Muscle layer of colon (tissue), 2 donors: Measurements from ENCODE around the gene RAD51B.

Experiments used
- H3K27ac ChIP-seq: one replicate; pipeline ENCODE4 v1.7.0; 2013; ENCODE audit warnings: low read depth, mild to moderate bottlenecking, low read length, moderate library complexity
- H3K27me3 ChIP-seq, 2 donors: one replicate each; pipeline ENCODE4 v1.7.0; 2013; ENCODE audit warnings: low read length in 2 of 2, mild to moderate bottlenecking in 2 of 2; ENCODE audit not compliant: insufficient read depth in 2 of 2, control insufficient read depth in 1 of 2
- H3K36me3 ChIP-seq: one replicate; pipeline ENCODE4 v1.7.0; 2013; ENCODE audit warnings: mild to moderate bottlenecking, low read length; ENCODE audit not compliant: insufficient read depth
- H3K4me1 ChIP-seq: one replicate; pipeline ENCODE4 v1.7.0; 2013; ENCODE audit warnings: mild to moderate bottlenecking, low read length; ENCODE audit not compliant: insufficient read depth
- H3K4me3 ChIP-seq, 2 donors: one replicate each; pipeline ENCODE4 v1.7.0; 2013; ENCODE audit warnings: low read length in 2 of 2, low read depth in 1 of 2, mild to moderate bottlenecking in 1 of 2, moderate library complexity in 1 of 2
- H3K9ac ChIP-seq: one replicate; pipeline ENCODE4 v1.7.0; 2013; ENCODE audit warnings: low read length
- H3K9me3 ChIP-seq: one replicate; pipeline ENCODE4 v1.7.0; 2013; ENCODE audit warnings: mild to moderate bottlenecking, low read length
- donor health status: abdominal sarcoma.
- donor health status: Adenocarcinoma of cecum.

Gene RAD51B

GRCh38 chr14:68236582-68237458 is 417.2 kb downstream of the RAD51B start:
- no peak overlapping the region for H3K9ac ChIP-seq
- H3K27me3 ChIP-seq = no peaks in the 10 kb centered on the region
- peaks cover 79% of the 10 kb centered on the region for H3K4me1 ChIP-seq
- H3K4me3 ChIP-seq = no peak overlapping the region
- H3K27ac ChIP-seq = peak overlapping the region; percentile 75
- H3K9me3 ChIP-seq = no peaks in the 10 kb centered on the region
- no peaks in the 10 kb centered on the region for H3K36me3 ChIP-seq

DNA sequence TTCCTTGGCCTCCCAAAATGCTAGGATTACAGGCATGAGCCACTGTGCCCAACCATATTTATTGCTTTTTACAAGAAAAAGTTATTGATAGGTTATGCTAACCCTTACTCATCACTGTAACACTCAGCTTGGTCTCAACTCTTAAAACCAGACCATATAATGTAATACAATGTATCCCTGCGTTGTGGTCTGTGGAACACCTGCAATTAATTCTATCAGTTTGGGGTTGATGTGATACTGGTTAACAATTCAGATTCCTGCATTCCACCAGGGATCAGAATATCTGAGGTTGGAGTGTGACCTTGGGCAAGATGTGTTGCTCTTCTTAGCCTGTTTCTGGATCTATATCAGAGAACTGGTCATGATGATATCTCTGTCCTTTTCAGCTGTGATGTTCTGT is 419.0 kb downstream of the RAD51B start:
- peaks cover 77% of the 10 kb centered on the region for H3K4me1 ChIP-seq
- H3K9me3 ChIP-seq = no peaks in the 10 kb centered on the region
- peak overlapping the region; percentile 89 for H3K27ac ChIP-seq
- H3K4me3 ChIP-seq = no peak overlapping the region
- no peaks in the 10 kb centered on the region for H3K27me3 ChIP-seq
- no peak overlapping the region for H3K9ac ChIP-seq
- no peaks in the 10 kb centered on the region for H3K36me3 ChIP-seq

DNA sequence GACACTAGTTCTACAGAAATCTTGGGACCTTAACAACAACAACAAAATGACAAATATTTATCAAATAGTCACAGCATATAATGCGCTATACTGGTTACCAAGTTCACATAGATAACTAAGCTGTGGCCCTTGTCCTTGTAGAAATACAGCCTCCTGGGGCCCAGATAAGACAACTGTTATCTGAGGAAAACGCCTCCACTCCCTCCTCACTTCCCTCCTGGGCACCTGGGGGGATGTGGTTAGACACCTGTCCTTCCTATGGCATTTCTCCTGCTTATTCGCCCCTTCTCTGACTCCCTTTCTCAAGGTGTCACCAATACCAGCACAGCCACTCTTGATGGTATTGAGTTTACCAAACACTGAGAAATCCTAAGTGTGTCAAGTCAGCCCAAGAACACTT is 419.4 kb downstream of the RAD51B start:
- peaks cover 77% of the 10 kb centered on the region for H3K4me1 ChIP-seq
- H3K4me3 ChIP-seq = no peak overlapping the region
- no peak overlapping the region for H3K9ac ChIP-seq
- no peaks in the 10 kb centered on the region for H3K36me3 ChIP-seq
- peak overlapping the region; percentile 89 for H3K27ac ChIP-seq
- no peaks in the 10 kb centered on the region for H3K9me3 ChIP-seq
- H3K27me3 ChIP-seq = no peaks in the 10 kb centered on the region

- Histone ChIP-seq H3K27ac (peak overlapping the region; percentile 89), H3K36me3 (no peaks in the 10 kb centered on the region), H3K4me3 (no peak overlapping the region), H3K4me1 (peaks cover 84% of the 10 kb centered on the region), H3K9me3 (no peaks in the 10 kb centered on the region), H3K9ac (peak overlapping the region; percentile 9), H3K27me3 (no peaks in the 10 kb centered on the region)
Observed at GRCh38 chr14:68239988-68240771, 420.6 kb downstream of the RAD51B start.

- H3K27ac ChIP-seq = peak overlapping the region; percentile 28
- no peak overlapping the region for H3K4me3 ChIP-seq
- peaks cover 93% of the 10 kb centered on the region for H3K4me1 ChIP-seq
- no peaks in the 10 kb centered on the region for H3K9me3 ChIP-seq
- H3K27me3 ChIP-seq = no peaks in the 10 kb centered on the region
- no peak overlapping the region for H3K9ac ChIP-seq
- H3K36me3 ChIP-seq = no peaks in the 10 kb centered on the region
Observed at GRCh38 chr14:68241862-68242487, 422.4 kb downstream of the RAD51B start.

GRCh38 chr14:68243450-68244010 is 424.0 kb downstream of the RAD51B start:
- Histone ChIP-seq H3K9me3 (no peaks in the 10 kb centered on the region), H3K9ac (no peak overlapping the region), H3K27me3 (no peaks in the 10 kb centered on the region), H3K36me3 (no peaks in the 10 kb centered on the region), H3K4me1 (peaks cover 93% of the 10 kb centered on the region), H3K4me3 (no peak overlapping the region), H3K27ac (peak overlapping the region; percentile 86)

DNA sequence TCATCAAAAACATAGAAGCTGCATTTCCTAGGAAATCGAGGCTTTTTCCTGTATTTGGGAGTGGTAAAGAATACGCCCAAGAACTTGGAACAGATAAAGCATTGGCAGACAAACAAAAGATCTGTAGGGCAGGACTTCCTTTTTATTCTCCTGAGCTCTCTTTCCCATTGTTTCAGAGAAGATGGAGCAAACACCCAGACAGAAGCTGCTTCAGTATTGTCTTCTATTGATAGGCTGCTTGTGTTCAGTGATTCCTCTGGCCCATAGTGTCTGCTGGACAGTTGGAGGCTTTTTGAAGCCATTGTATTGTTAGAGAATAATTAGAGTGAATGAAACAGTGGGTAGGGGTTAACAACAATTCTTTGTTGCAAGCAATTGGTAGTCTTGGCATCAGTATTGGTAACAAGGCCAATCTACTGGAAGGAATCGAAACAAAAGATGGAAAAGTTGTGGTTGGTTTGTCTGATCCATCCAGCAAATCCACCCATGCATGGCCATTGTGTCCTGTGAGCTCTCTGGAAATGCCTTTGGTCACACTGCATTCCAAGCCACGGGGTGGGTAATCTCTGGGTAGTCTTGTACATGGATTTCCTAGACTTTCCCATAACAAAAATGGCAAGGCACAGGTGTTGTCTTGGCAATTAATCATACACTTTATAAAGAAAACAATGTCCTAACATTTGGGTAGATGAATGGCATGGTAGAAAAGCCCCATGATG is 424.8 kb downstream of the RAD51B start:
- Histone ChIP-seq H3K9me3 (no peaks in the 10 kb centered on the region), H3K36me3 (no peaks in the 10 kb centered on the region), H3K27ac (peak overlapping the region; percentile 86), H3K4me1 (peaks cover 93% of the 10 kb centered on the region), H3K4me3 (peak overlapping the region in 1 of 2 donors; percentile 7), H3K9ac (no peak overlapping the region), H3K27me3 (no peaks in the 10 kb centered on the region)

DNA sequence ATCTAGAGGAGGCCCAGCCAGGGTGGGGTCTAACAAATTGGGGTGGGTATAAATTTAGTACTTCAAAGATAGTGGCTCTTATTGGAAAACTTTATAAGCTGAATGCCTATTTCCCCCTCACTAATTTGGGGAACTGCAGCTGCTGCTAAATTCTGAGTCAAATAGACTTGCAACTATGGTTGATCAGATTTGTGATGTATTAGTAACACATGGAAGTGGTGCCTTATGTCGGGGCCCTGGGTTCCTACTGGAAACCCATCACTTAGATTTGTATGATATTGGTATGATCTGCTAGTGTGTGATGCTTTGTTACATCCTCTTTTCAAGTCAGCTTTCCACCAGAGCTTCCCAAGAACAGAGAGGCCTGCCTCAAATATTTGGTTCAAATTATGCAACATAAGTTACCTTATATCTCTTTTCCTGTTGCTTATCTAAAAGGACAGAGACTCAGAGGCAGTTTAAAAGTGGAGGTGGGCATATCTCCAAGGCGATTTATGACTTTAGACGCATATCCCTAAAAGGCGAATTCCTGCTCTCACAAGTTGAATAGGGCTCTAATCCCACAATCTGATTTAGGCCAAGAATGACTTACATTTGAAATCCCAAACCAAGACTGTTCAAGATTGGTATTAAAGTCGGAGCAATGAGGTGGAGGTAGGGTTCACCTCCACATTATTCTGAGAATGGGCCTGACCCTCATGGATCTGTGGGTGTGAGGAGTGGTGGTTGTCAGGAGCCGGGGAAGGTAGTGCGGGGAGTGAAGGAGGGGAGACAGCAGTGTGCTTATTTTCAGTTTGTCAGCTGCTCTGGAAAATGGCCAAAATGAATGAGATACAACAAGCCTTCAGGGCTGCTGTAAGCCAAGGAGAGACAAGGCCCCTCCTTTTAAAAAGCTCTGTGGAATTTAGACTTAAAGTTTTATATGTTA is 425.8 kb downstream of the RAD51B start:
- no peaks in the 10 kb centered on the region for H3K27me3 ChIP-seq
- H3K9me3 ChIP-seq = no peaks in the 10 kb centered on the region
- H3K36me3 ChIP-seq = no peaks in the 10 kb centered on the region
- H3K4me1 ChIP-seq = peaks cover 93% of the 10 kb centered on the region
- peak overlapping the region; percentile 24 for H3K9ac ChIP-seq
- H3K4me3 ChIP-seq = no peak overlapping the region
- peak overlapping the region; percentile 86 for H3K27ac ChIP-seq

DNA sequence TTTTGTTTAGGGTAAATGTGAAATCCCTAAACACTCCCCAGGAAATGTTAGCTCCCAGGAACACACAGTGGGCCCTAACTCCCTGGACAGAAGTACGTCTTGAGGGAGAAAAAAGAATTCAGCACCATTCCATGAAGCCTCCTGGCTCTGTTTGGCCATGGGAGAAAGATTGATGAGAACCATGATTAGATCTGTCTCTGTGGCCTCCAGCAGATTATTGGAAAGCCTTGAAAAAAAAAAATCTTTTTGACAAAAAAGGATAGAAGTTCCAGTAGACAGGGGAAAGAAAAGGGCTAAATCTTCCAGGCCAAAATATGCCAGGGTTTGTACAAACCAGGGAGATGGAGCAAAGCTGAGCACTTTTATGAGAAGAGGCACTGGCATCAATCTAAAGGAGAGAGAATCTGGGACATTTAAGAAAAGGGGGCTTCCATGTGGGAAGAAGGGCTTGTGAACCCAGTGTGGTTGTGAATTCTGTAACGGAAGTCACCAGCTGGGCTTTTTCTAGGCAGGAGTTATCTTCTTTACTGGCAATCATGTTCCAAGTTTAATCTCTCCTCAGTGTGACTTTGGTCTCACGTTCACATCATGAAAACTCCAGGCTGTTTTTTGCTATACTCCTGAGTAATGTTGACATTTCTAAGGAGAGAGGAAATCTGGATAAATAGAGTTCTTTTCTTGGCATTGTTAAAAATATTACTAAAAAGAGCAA is 426.7 kb downstream of the RAD51B start:
- Histone ChIP-seq H3K4me3 (no peak overlapping the region), H3K27ac (peak overlapping the region; percentile 86), H3K9ac (peak overlapping the region; percentile 8), H3K27me3 (no peaks in the 10 kb centered on the region), H3K36me3 (no peaks in the 10 kb centered on the region), H3K9me3 (no peaks in the 10 kb centered on the region), H3K4me1 (peaks cover 94% of the 10 kb centered on the region)

DNA sequence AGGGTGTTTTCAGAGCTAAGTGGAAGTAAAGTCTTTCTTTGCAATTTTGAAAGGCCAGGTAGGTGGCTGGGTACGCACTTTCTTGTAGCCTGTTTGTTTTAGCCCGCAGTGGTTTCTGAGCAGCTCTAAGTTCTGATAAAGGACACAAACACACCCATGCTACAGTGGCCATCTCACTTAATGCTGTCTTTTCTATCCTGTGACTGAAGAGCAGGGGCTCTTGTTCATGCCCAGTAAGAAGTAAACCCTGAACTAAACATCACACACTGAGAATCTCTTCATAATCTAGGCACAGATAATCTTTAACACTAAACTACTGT is 427.2 kb downstream of the RAD51B start:
- Histone ChIP-seq H3K27me3 (no peaks in the 10 kb centered on the region), H3K4me3 (no peak overlapping the region), H3K36me3 (no peaks in the 10 kb centered on the region), H3K9ac (peak overlapping the region; percentile 8), H3K4me1 (peaks cover 98% of the 10 kb centered on the region), H3K27ac (peak overlapping the region; percentile 86), H3K9me3 (no peaks in the 10 kb centered on the region)
